ENCODE results near the gene PPFIBP1.

Gene PPFIBP1

DNA sequence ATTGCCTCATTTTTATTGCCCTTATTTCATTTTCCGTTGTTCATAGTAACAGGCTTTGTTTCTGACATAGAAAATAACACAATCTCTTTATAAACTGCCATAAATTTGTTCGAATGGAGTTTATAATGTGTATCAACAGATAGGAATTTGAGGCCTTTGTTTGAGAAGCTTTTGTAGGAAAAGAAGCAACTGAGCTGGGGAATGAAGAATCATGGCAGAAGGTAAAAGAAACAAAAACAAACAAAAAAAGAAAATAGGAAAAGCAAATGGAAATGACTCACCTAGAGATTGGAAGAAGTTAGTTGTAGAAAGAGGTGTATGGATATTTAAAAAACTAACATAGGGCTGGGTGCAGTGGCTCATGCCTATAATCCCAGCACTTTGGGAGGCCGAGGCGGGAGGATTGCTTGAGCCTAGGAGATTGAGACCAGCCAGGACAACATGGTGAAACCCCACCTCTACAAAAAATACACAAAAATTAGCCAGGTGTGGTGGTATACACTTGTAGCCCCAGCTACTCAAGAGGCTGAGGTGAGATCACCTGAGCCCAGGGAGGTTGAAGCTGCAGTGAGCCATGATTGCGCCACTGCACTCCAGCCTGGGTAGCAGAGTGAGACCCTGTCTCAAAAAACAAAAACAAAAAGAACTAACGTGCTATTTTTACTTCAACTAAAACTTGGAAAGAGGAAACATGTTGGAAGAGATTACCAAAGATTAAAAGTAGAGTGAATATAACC is 171.7 kb downstream of the PPFIBP1 start:
- no peaks in the 10 kb centered on the region for H3K36me3 ChIP-seq (ENCODE audit: control insufficient read depth, insufficient read depth, low read length)
- no peak overlapping the region for H3K4me3 ChIP-seq (ENCODE audit: low read depth, low read length)
- no peaks in the 10 kb centered on the region for H3K9me3 ChIP-seq (ENCODE audit: control insufficient read depth, low read length)
- no peaks in the 10 kb centered on the region for H3K79me2 ChIP-seq
- no peak overlapping the region for H3K27ac ChIP-seq
- no peak overlapping the region for H3K4me2 ChIP-seq (ENCODE audit: low read length)
- H3K9ac ChIP-seq = no peak overlapping the region
- TF ChIP-seq, protein P1, sequence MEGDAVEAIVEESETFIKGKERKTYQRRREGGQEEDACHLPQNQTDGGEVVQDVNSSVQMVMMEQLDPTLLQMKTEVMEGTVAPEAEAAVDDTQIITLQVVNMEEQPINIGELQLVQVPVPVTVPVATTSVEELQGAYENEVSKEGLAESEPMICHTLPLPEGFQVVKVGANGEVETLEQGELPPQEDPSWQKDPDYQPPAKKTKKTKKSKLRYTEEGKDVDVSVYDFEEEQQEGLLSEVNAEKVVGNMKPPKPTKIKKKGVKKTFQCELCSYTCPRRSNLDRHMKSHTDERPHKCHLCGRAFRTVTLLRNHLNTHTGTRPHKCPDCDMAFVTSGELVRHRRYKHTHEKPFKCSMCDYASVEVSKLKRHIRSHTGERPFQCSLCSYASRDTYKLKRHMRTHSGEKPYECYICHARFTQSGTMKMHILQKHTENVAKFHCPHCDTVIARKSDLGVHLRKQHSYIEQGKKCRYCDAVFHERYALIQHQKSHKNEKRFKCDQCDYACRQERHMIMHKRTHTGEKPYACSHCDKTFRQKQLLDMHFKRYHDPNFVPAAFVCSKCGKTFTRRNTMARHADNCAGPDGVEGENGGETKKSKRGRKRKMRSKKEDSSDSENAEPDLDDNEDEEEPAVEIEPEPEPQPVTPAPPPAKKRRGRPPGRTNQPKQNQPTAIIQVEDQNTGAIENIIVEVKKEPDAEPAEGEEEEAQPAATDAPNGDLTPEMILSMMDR (IDR thresholded peaks at IDR 0.05) = no peak
- H3K4me1 ChIP-seq = no peaks in the 10 kb centered on the region
- H2AFZ ChIP-seq = no peak overlapping the region
- no peaks in the 10 kb centered on the region for H3K27me3 ChIP-seq (ENCODE audit: control insufficient read depth, insufficient read depth, low read length)

GRCh38 chr12:27696293-27696652 is 172.3 kb downstream of the PPFIBP1 start, which contains the start of gene REP15:
Gene REP15 (plus strand): TSS chr12:27696447. CDS start chr12:27696563, 116 bp downstream.
- no peaks in the 10 kb centered on the region for H3K79me2 ChIP-seq
- no peak within 1 kb of the TSS for H3K4me3 ChIP-seq (ENCODE audit: low read depth, low read length)
- no peak within 1 kb of the TSS for H2AFZ ChIP-seq
- no peak within 1 kb of the TSS for H3K4me2 ChIP-seq (ENCODE audit: low read length)
- no peaks in the 10 kb centered on the region for H3K27me3 ChIP-seq (ENCODE audit: control insufficient read depth, insufficient read depth, low read length)
- no peak within 1 kb of the TSS for H3K9ac ChIP-seq
- no peaks in the 10 kb centered on the region for H3K9me3 ChIP-seq (ENCODE audit: control insufficient read depth, low read length)
- TF ChIP-seq, protein P1 (IDR thresholded peaks at IDR 0.05) = no peak
- H3K36me3 ChIP-seq (ENCODE audit: control insufficient read depth, insufficient read depth, low read length) = no peaks in the 10 kb centered on the region
- no peaks in the 10 kb centered on the region for H3K4me1 ChIP-seq
- H3K27ac ChIP-seq = no peak within 1 kb of the TSS

GRCh38 chr12:27696864-27697564 is 173.0 kb downstream of the PPFIBP1 start:
- Histone ChIP-seq H3K27ac (no peak overlapping the region), H3K9me3 (ENCODE audit: control insufficient read depth, low read length) (no peaks in the 10 kb centered on the region), H3K79me2 (no peaks in the 10 kb centered on the region), H3K9ac (no peak overlapping the region), H3K4me1 (no peaks in the 10 kb centered on the region), H3K27me3 (ENCODE audit: control insufficient read depth, insufficient read depth, low read length) (no peaks in the 10 kb centered on the region), H3K4me3 (ENCODE audit: low read depth, low read length) (no peak overlapping the region), H2AFZ (no peak overlapping the region), H3K36me3 (ENCODE audit: control insufficient read depth, insufficient read depth, low read length) (no peaks in the 10 kb centered on the region), H3K4me2 (ENCODE audit: low read length) (no peak overlapping the region)
- TF ChIP-seq, protein P1 (IDR thresholded peaks at IDR 0.05) = no peak

GRCh38 chr12:27703720-27704452 is 179.9 kb downstream of the PPFIBP1 start:
- no peak overlapping the region for H3K27ac ChIP-seq
- H3K36me3 ChIP-seq (ENCODE audit: control insufficient read depth, insufficient read depth, low read length) = no peaks in the 10 kb centered on the region
- H3K4me1 ChIP-seq = no peaks in the 10 kb centered on the region
- no peak overlapping the region for H2AFZ ChIP-seq
- H3K4me2 ChIP-seq (ENCODE audit: low read length) = no peak overlapping the region
- no peaks in the 10 kb centered on the region for H3K27me3 ChIP-seq (ENCODE audit: control insufficient read depth, insufficient read depth, low read length)
- H3K4me3 ChIP-seq (ENCODE audit: low read depth, low read length) = no peak overlapping the region
- H3K9me3 ChIP-seq (ENCODE audit: control insufficient read depth, low read length) = no peaks in the 10 kb centered on the region
- TF ChIP-seq, protein P1 (IDR thresholded peaks at IDR 0.05) = peak; percentile 65
- no peak overlapping the region for H3K9ac ChIP-seq
- no peaks in the 10 kb centered on the region for H3K79me2 ChIP-seq
